ENCODE measurements around the gene SFXN5.
"Not testable (repeated sequence)": the region's sequence is repeated elsewhere in the genome, so short reads cannot be mapped to it uniquely, and the experiment has no call there.

- not testable (repeated sequence) for TF ChIP-seq CTCF (conservative IDR thresholded peaks at IDR 0.05); EZH2 (IDR thresholded peaks at IDR 0.05; ENCODE audit: low read depth)
These were observed 22.2 kb upstream of the SFXN5 start for GRCh38 chr2:73093601-73094218.

Data from PC-9 (cell line).